K562 (cell line): ENCODE measurements around the gene SGIP1. TPM values are rescaled to one million over a fixed set of nuclear protein-coding genes. Genes with fewer than 3 reads are reported as not detected.

Experiments
- ATAC-seq: fragments of 200-7000 bp; cut with Tn5 transposase; 3 replicates; pipeline ENCODE4 v1.9.1; 2020; ENCODE audit warnings: moderate library complexity
- BruUV-seq: library from RNA; stranded (reverse); fragments of 400-500 nt; replicated peaks from 2 replicates; lab custom pipeline; 2021; lab: Mats Ljungman, UMichigan
- CTCF ChIA-PET: fragments of 300-600 bp; formaldehyde crosslinking; extraction: SDS; loops from one replicate; lab custom pipeline; 2021; ENCODE audit warnings: low intra/inter-chr PET ratio; lab: Yijun Ruan, JAX
- POLR2A ChIA-PET: fragments of 300-600, 350-650 bp; sonication (Branson Sonifier 250); formaldehyde crosslinking; extraction: SDS; loops from one replicate; lab custom pipeline; 2021; ENCODE audit warnings: antibody characterized with exemption, inconsistent platforms; lab: Yijun Ruan, JAX
- DNase-seq, 4 experiments: peaks; one replicate each; pipeline versions ENCODE4 v3.0.0 to v3.0.0-alpha.2; 2011 to 2018; ENCODE audit warnings: low spot score in 3 of 4, mixed read lengths in 3 of 4; ENCODE audit errors: extremely low read depth in 1 of 4
- FAIRE-seq: peaks from 2 replicates; lab custom pipeline; 2011; peaks lifted over from hg19 to GRCh38; lab: Jason Lieb, UNC
- H2AFZ ChIP-seq: 2 replicates; pipeline ENCODE4 v1.6.0; 2011; ENCODE audit warnings: low read depth, low read length, control low read depth, inconsistent platforms
- H3K27ac ChIP-seq: fragments of 200-600 bp; 3 replicates; pipeline ENCODE4 v1.8.0; 2011; ENCODE audit warnings: low read depth, mild to moderate bottlenecking, control low read depth, inconsistent platforms, low read length, moderate library complexity, mixed read lengths; ENCODE audit errors: extremely low read depth
- H3K27me3 ChIP-seq, 2 experiments: fragments of 300-600 bp in 1 of 2; 2 replicates in 1 of 2; 3 replicates in 1 of 2; pipeline versions ENCODE4 v1.6.0 to v1.8.0; 2011; ENCODE audit warnings: inconsistent platforms in 2 of 2, low read length in 2 of 2, mild to moderate bottlenecking in 1 of 2, mixed read lengths in 1 of 2, moderate library complexity in 1 of 2; ENCODE audit not compliant: control insufficient read depth in 2 of 2, insufficient read depth in 2 of 2
- H3K36me3 ChIP-seq: fragments of 300-600 bp; 3 replicates; pipeline ENCODE4 v1.8.0; 2011; ENCODE audit warnings: mild to moderate bottlenecking, low read length, inconsistent platforms; ENCODE audit not compliant: control insufficient read depth, insufficient read depth
- H3K4me1 ChIP-seq, 2 experiments: fragments of 200-600 bp in 1 of 2; replicated peaks in 1 of 2; 2 replicates in 1 of 2; 3 replicates in 1 of 2; pipeline versions ENCODE4 v1.5.1 to v1.8.0; 2011; ENCODE audit warnings: inconsistent platforms in 2 of 2, low read length in 2 of 2, mild to moderate bottlenecking in 1 of 2, mixed read lengths in 1 of 2, moderate library complexity in 1 of 2; ENCODE audit not compliant: control insufficient read depth in 2 of 2, insufficient read depth in 2 of 2
- H3K4me2 ChIP-seq: 2 replicates; pipeline ENCODE4 v1.6.1; 2011; ENCODE audit warnings: low read length, control low read depth, inconsistent platforms, mixed read lengths; ENCODE audit not compliant: insufficient read depth
- H3K4me3 ChIP-seq: fragments of 200-600 bp; sonication (generic), shearing (Covaris generic); 2 replicates; pipeline ENCODE4 v1.5.1; 2016; ENCODE audit warnings: control low read depth, inconsistent platforms
- H3K79me2 ChIP-seq: fragments of 200-600 bp; 3 replicates; pipeline ENCODE4 v1.8.0; 2011; ENCODE audit warnings: low read length, inconsistent platforms; ENCODE audit not compliant: control insufficient read depth, insufficient read depth
- H3K9ac ChIP-seq, 2 experiments: 2 replicates each; pipeline versions ENCODE4 v1.6.0 to v1.6.1; 2011; ENCODE audit warnings: low read depth in 2 of 2, low read length in 2 of 2, control low read depth in 1 of 2, inconsistent platforms in 1 of 2, mild to moderate bottlenecking in 1 of 2, mixed read lengths in 1 of 2; ENCODE audit not compliant: insufficient read depth in 1 of 2
- H3K9me1 ChIP-seq: one replicate; pipeline ENCODE4 v1.6.0; 2011; ENCODE audit warnings: inconsistent platforms, mild to moderate bottlenecking, low read length, moderate library complexity; ENCODE audit not compliant: control insufficient read depth, insufficient read depth
- H3K9me3 ChIP-seq: replicated peaks from 2 replicates; pipeline ENCODE4 v1.5.1; 2011; ENCODE audit warnings: low read depth, low read length, inconsistent platforms; ENCODE audit not compliant: control insufficient read depth, insufficient read depth
- H4K20me1 ChIP-seq: replicated peaks from 2 replicates; pipeline ENCODE4 v1.6.1; 2011; ENCODE audit warnings: low read length, inconsistent platforms, mixed read lengths; ENCODE audit not compliant: control insufficient read depth, insufficient read depth
- AFF4 ChIP-seq: sonication (generic); formaldehyde crosslinking; IDR thresholded peaks from 2 replicates; pipeline ENCODE4 v1.8.0; 2023; ENCODE audit warnings: mild to moderate bottlenecking, missing genetic modification reagents
- ATF7 ChIP-seq: fragments of 450-650 bp; IDR thresholded peaks from 2 replicates; pipeline ENCODE4 v1.7.1; 2014; ENCODE audit warnings: mild to moderate bottlenecking, moderate library complexity
- EHMT2 ChIP-seq: fragments of 450-650 bp; IDR thresholded peaks from 2 replicates; pipeline ENCODE4 v1.6.1; 2018; ENCODE audit warnings: antibody characterized with exemption
- GABPA ChIP-seq: fragments of 200-800 bp; sonication (Bioruptor generic); conservative IDR thresholded peaks from 2 replicates; pipeline ENCODE4 v1.6.1; 2016; ENCODE audit warnings: low read depth, missing genetic modification characterization, missing compliant biosample characterization
- GABPB2 ChIP-seq: fragments of 250-450 bp; sonication (Bioruptor Pico); conservative IDR thresholded peaks from 2 replicates; pipeline ENCODE4 v1.5.1; 2021; ENCODE audit warnings: mild to moderate bottlenecking
- MAFG ChIP-seq: fragments of 450-650 bp; conservative IDR thresholded peaks from 2 replicates; pipeline ENCODE4 v1.6.1; 2016; ENCODE audit warnings: missing genetic modification characterization, missing compliant biosample characterization
- NFATC3 ChIP-seq: fragments of 450-650 bp; IDR thresholded peaks from 2 replicates; pipeline ENCODE4 v1.6.1; 2017; ENCODE audit warnings: mild to moderate bottlenecking
- PHF20 ChIP-seq: fragments of 450-650 bp; IDR thresholded peaks from 2 replicates; pipeline ENCODE4 v1.6.1; 2018; ENCODE audit not compliant: partially characterized antibody
- RFX1 ChIP-seq: fragments of 450-650 bp; IDR thresholded peaks from 2 replicates; pipeline ENCODE4 v1.6.1; 2016; ENCODE audit warnings: mild to moderate bottlenecking, moderate library complexity
- SIN3B ChIP-seq: fragments of 450-650 bp; IDR thresholded peaks from 2 replicates; pipeline ENCODE4 v1.6.1; 2017; ENCODE audit warnings: low read depth, mild to moderate bottlenecking, moderate library complexity
- TCF3 ChIP-seq: sonication (generic); formaldehyde crosslinking; IDR thresholded peaks from 2 replicates; pipeline ENCODE4 v1.4.0; 2020; ENCODE audit warnings: mild to moderate bottlenecking, missing genetic modification reagents
- U2AF2 ChIP-seq: fragments of 200-400 bp; formaldehyde crosslinking; optimal IDR thresholded peaks from 2 replicates; pipeline ENCODE3; 2017; ENCODE audit warnings: low read depth, mild to moderate bottlenecking, low read length
- XRCC5 ChIP-seq: fragments of 200-400 bp; formaldehyde crosslinking; IDR thresholded peaks from 2 replicates; pipeline ENCODE4 v1.6.1; 2017; ENCODE audit warnings: low read depth, mild to moderate bottlenecking, low read length
- ZNF431 ChIP-seq: sonication (generic); formaldehyde crosslinking; IDR thresholded peaks from 2 replicates; pipeline ENCODE4 v1.8.0; 2022; ENCODE audit warnings: mild to moderate bottlenecking, missing genetic modification reagents
- ZNF778 ChIP-seq: fragments of 450-650 bp; formaldehyde crosslinking; IDR thresholded peaks from 2 replicates; pipeline ENCODE4 v1.4.0; 2020; ENCODE audit warnings: mild to moderate bottlenecking, moderate library complexity
- WGBS: fragments of 100-300 bp; shearing (Covaris generic); methylation state at CpG from one replicate; pipeline ENCODE4 v1.1.6; 2016; ENCODE audit warnings: low coverage, mixed read lengths; ENCODE audit not compliant: insufficient coverage; ENCODE audit errors: missing lambda C conversion rate; 5-methylcytosine and 5-hydroxymethylcytosine counted together
- in situ Hi-C: fragments of 300-500 bp; cut with MboI; formaldehyde crosslinking; loops from 4 replicates; pipeline ENCODE4 v1.15.0; 2018; ENCODE audit warnings: inconsistent platforms, mixed read lengths
- intact Hi-C: fragments of 100-400 bp; cut with micrococcal nuclease; formaldehyde crosslinking; loops from 2 replicates; pipeline ENCODE4 v1.14.2; 2022
- polyA plus RNA-seq, 8 experiments: library from polyadenylated mRNA; depleted of rRNA in 4 of 8; stranded (reverse) in 5 of 8; unstranded in 3 of 8; fragments of >200 nt; fragmentation: Nextera tagmentation in 2 of 8; fragmentation: Illumina TruSeq in 1 of 8; extraction: Ambion mirVana in 2 of 8; extraction: Trizol in 1 of 8; gene quantifications; 2 replicates each; pipeline versions ENCODE4 v1.2.1 to v1.2.3, GENCODE V29; 2011 to 2014; ENCODE audit warnings: inconsistent platforms in 1 of 8, missing spikeins in 1 of 8
- total RNA-seq, 7 experiments: library from RNA; depleted of rRNA in 6 of 7; stranded (reverse); fragments of >200 nt in 6 of 7; fragmentation: Illumina TruSeq in 2 of 7; extraction: Trizol in 2 of 7; gene quantifications; 2 replicates each; pipeline versions ENCODE4 v1.2.1 to v1.2.3, GENCODE V29; 2011 to 2021; ENCODE audit warnings: low replicate concordance in 1 of 7
- TF ChIP-seq, protein P1 (sequence below): fragments of 250-450 bp; sonication (Bioruptor Pico); IDR thresholded peaks from 2 replicates; pipeline ENCODE4 v1.5.0; 2021; ENCODE audit warnings: mild to moderate bottlenecking, moderate library complexity

SGIP1 gene
- total and polyA plus RNA-seq, 9 of the 15 experiments (the other 6 are each of a cell fraction or from before 2014, with no cell fraction given), result 0.07 to 0.35 TPM; not detected in 7

- TF ChIP-seq AFF4 (no peak), U2AF2 (no peak), ATF7 (no peak)
- TF ChIP-seq, all 486 proteins: peak for 0
Observed at GRCh38 chr1:66506991-66507390, 27.0 kb upstream of the SGIP1 start (continued).

DNA sequence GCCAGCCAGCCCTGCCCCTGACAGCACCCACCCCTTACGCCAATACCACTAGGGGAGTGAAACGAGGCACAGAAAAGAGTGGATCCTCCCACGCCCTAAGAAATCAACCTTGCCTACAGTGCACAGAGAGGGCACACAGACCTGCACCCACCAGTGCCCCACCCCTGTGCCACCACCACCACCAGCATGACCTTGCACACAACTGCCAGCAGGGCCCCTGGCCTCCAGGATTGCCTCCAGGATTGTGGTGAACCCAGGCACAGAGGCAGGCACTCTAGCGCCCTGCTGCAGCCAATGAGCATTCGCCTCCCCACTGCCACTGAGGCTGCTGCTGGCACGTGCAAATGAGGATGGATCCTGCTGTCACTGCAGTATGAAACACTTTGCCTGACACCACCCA, 23.5 kb upstream of the SGIP1 start:
- DNase-seq, result no peak
- H3K9me1 ChIP-seq, result no peaks in the 10 kb centered on the region
- H2AFZ ChIP-seq, result no peak overlapping the region
- H3K79me2 ChIP-seq, result no peaks in the 10 kb centered on the region
- 1% methylated on average over 6 of the region's 6 CpGs for WGBS
- H3K27ac ChIP-seq, result no peak overlapping the region
- H3K9me3 ChIP-seq, result no peaks in the 10 kb centered on the region
- ATAC-seq, result no peak
- CTCF ChIA-PET, result no interaction called here
- FAIRE-seq, result no peak
- H3K9ac ChIP-seq, result no peak overlapping the region
- in situ Hi-C loops, result no loop called here
- BruUV-seq, result no TSS peak
- H4K20me1 ChIP-seq, result no peaks in the 10 kb centered on the region
- no peaks in the 10 kb centered on the region for H3K36me3 ChIP-seq
- intact Hi-C loops, result no loop called here
- POLR2A ChIA-PET, result no interaction called here
- H3K4me3 ChIP-seq, result no peak overlapping the region
- H3K4me1 ChIP-seq, result no peaks in the 10 kb centered on the region
- no peak overlapping the region for H3K4me2 ChIP-seq
- H3K27me3 ChIP-seq, result peaks cover 4 to 10% of the 10 kb centered on the region in 2 experiments; a peak in 1 of 5 replicates
- TF ChIP-seq MAFG (tag), result no peak
- no peak for TF ChIP-seq TCF3
- TF ChIP-seq GABPA (tag), result no peak
- TF ChIP-seq RFX1, result no peak
- TF ChIP-seq SIN3B, result no peak
- no peak for TF ChIP-seq ZNF778 (CRISPR knock-in tag)
- TF ChIP-seq, protein P1, sequence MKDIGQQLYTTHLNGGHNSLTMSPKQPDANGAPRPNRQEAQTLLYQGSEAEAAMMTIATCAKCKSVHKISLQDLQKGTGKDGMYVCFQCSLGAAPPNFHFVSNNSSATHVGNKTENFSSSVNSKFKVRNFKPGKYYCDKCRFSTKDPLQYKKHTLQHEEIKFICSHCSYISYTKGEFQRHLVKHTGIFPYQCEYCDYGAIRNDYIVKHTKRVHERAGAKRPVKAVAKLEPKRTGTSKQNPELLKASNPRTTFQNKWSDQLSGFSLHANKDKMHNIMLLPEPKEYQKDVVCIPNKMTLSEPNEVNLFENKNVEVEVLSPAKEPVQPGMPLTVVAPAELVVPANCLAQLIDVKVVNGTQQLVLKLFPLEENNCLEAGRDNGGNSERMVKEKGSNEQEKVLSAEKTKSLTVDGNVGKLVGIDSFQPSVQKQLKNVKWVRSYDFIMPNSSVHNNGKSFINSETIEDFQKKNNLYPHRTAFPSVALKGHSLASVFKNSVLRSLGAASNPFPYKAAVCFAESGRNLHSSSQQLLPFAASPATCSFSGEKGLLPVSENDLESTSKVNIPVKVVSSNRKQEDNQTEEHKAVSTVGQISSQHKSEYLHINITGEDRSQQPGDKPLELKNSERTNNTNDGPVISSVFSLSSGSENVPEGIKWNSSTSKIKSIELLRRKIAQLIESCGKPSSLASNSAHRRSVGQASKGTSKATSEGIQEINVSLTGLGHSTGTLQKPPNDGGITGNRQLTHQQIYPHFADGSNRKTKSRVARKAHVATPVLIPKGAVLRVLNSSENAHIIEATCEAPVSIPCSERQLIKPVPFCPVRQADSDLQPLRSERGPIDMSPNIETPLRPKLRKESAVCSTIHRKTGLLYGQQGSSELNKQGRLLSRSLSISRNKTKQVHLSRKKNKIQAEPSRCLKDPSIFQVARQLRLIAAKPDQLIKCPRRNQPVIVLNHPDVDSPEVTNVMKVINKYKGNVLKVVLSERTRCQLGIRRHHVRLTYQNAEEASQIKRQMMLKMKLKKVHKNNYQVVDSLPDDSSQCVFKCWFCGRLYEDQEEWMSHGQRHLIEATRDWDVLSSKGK (CRISPR knock-in tag), result no peak
- TF ChIP-seq NFATC3, result no peak
- TF ChIP-seq ZNF431 (CRISPR knock-in tag), result no peak
- TF ChIP-seq EHMT2, result no peak
- no peak for TF ChIP-seq XRCC5
- TF ChIP-seq GABPB2 (CRISPR knock-in tag), result no peak
- no peak for TF ChIP-seq PHF20
